Mammary epithelial cell (primary cell): ENCODE results near the gene POLD4.

Experiments used
- CTCF ChIP-seq, 2 donors: IDR thresholded peaks in 1 of 2; conservative IDR thresholded peaks in 1 of 2; 2 replicates each; pipeline ENCODE4 v1.5.1; 2011 to 2012; ENCODE audit warnings: inconsistent platforms in 2 of 2, low read length in 2 of 2, mild to moderate bottlenecking in 2 of 2, control low read depth in 1 of 2, low read depth in 1 of 2; ENCODE audit not compliant: insufficient read depth in 1 of 2; ENCODE audit errors: extremely low read depth in 1 of 2
- EZH2 ChIP-seq: IDR thresholded peaks from 2 replicates; pipeline ENCODE4 v1.6.1; 2012; ENCODE audit warnings: low read length, inconsistent platforms, borderline replicate concordance

GRCh38 chr11:67345920-67346819, 7.2 kb downstream of the POLD4 start:
- TF ChIP-seq EZH2 = no peak
- TF ChIP-seq CTCF (conservative IDR thresholded peaks at IDR 0.05 in 1 of 2, IDR thresholded peaks at IDR 0.05 in 1 of 2; ENCODE audit: extremely low read depth in 1 of 2, insufficient read depth in 1 of 2, low read depth in 1 of 2, low read length in 2 of 2) = peak; percentile 79 to 97
